Neural cell (in vitro differentiated cells): ENCODE data around the gene MEIS1. TPM values are rescaled to one million over a fixed set of nuclear protein-coding genes. Genes with fewer than 3 reads are reported as not detected.

ENCODE experiments used
- H2AFZ ChIP-seq: fragments of 200-600, 300-800 bp; sonication (generic), shearing (Covaris generic); 2 replicates; pipeline ENCODE4 v1.6.0; 2014; ENCODE audit warnings: low read depth, mild to moderate bottlenecking, antibody characterized with exemption, low read length, moderate library complexity
- H3F3A ChIP-seq: fragments of 200-600 bp; shearing (Covaris generic); 2 replicates; pipeline ENCODE4 v1.6.1; 2016; ENCODE audit warnings: mild to moderate bottlenecking, moderate library complexity, mixed read lengths, antibody characterized with exemption, low read length; ENCODE audit not compliant: insufficient read depth, poor library complexity, severe bottlenecking
- H3K27ac ChIP-seq: fragments of 200-600, 300-800 bp; sonication (generic), shearing (Covaris generic); 2 replicates; pipeline ENCODE4 v1.5.1; 2014; ENCODE audit warnings: mild to moderate bottlenecking, low read length, moderate library complexity
- H3K27me3 ChIP-seq: fragments of 300-800, 200-600 bp; sonication (generic), shearing (Covaris generic); 2 replicates; pipeline ENCODE4 v1.6.0; 2014; ENCODE audit warnings: mild to moderate bottlenecking, low read depth, low read length, moderate library complexity; ENCODE audit not compliant: insufficient read depth
- H3K36me3 ChIP-seq: fragments of 300-800, 200-600 bp; sonication (generic), shearing (Covaris generic); 2 replicates; pipeline ENCODE4 v1.5.1; 2014; ENCODE audit warnings: mild to moderate bottlenecking, antibody characterized with exemption, low read length, moderate library complexity; ENCODE audit not compliant: insufficient read depth
- H3K4me2 ChIP-seq: fragments of 300-800, 200-600 bp; sonication (generic), shearing (Covaris generic); 2 replicates; pipeline ENCODE4 v1.6.0; 2014; ENCODE audit warnings: mild to moderate bottlenecking, low read length
- H3K4me3 ChIP-seq: fragments of 300-800, 200-600 bp; sonication (generic), shearing (Covaris generic); 2 replicates; pipeline ENCODE4 v1.5.1; 2014; ENCODE audit warnings: mild to moderate bottlenecking, low read length, moderate library complexity
- H3K79me2 ChIP-seq: fragments of 200-600 bp; shearing (Covaris generic); replicated peaks from 2 replicates; pipeline ENCODE4 v1.6.0; 2014; ENCODE audit warnings: mild to moderate bottlenecking, low read length, moderate library complexity; ENCODE audit not compliant: insufficient read depth
- H3K9ac ChIP-seq: fragments of 300-800, 200-600 bp; sonication (generic), shearing (Covaris generic); 2 replicates; pipeline ENCODE4 v1.6.1; 2016; ENCODE audit warnings: mild to moderate bottlenecking, low read length, mixed read lengths
- H3K9me2 ChIP-seq: fragments of 200-600 bp; shearing (Covaris generic); 2 replicates; pipeline ENCODE4 v1.6.1; 2016; ENCODE audit warnings: mild to moderate bottlenecking, low read length, mixed read lengths; ENCODE audit not compliant: insufficient read depth
- H3K9me3 ChIP-seq: fragments of 200-600, 300-800 bp; sonication (generic), shearing (Covaris generic); 2 replicates; pipeline ENCODE4 v1.6.1; 2016; ENCODE audit warnings: mild to moderate bottlenecking, mixed run types, low read length, moderate library complexity, mixed read lengths
- H4K20me1 ChIP-seq: fragments of 200-600 bp; shearing (Covaris generic); 2 replicates; pipeline ENCODE4 v1.6.1; 2016; ENCODE audit warnings: mild to moderate bottlenecking, mixed run types; ENCODE audit not compliant: insufficient read depth
- CTCF ChIP-seq: fragments of 450-650 bp; IDR thresholded peaks from 2 replicates; pipeline ENCODE4 v1.5.1; 2014; ENCODE audit warnings: antibody characterized with exemption, mild to moderate bottlenecking, moderate library complexity; ENCODE audit not compliant: poor library complexity, severe bottlenecking
- EP300 ChIP-seq: fragments of 450-650 bp; conservative IDR thresholded peaks from 2 replicates; pipeline ENCODE4 v1.6.1; 2014; ENCODE audit warnings: antibody characterized with exemption, mild to moderate bottlenecking, moderate library complexity; ENCODE audit not compliant: poor library complexity, severe bottlenecking
- EZH2 ChIP-seq: fragments of 200-600, 300-800 bp; shearing (Covaris generic), sonication (generic); IDR thresholded peaks from 2 replicates; pipeline ENCODE4 v1.6.1; 2014; ENCODE audit warnings: antibody characterized with exemption, low read length, borderline replicate concordance, mild to moderate bottlenecking; ENCODE audit not compliant: insufficient read depth, poor library complexity, severe bottlenecking
- MXI1 ChIP-seq: fragments of 450-650 bp; conservative IDR thresholded peaks from 2 replicates; pipeline ENCODE4 v1.6.1; 2014; ENCODE audit warnings: antibody characterized with exemption, mild to moderate bottlenecking; ENCODE audit not compliant: poor library complexity, severe bottlenecking
- POLR2AphosphoS5 ChIP-seq: IDR thresholded peaks from 2 replicates; pipeline ENCODE4 v1.6.1; 2012
- RAD21 ChIP-seq: fragments of 450-650 bp; conservative IDR thresholded peaks from 2 replicates; pipeline ENCODE4 v1.6.1; 2014; ENCODE audit warnings: antibody characterized with exemption, mild to moderate bottlenecking, moderate library complexity
- REST ChIP-seq: IDR thresholded peaks from 2 replicates; pipeline ENCODE4 v1.6.1; 2012; ENCODE audit warnings: borderline replicate concordance
- SMC3 ChIP-seq: fragments of 450-650 bp; conservative IDR thresholded peaks from 2 replicates; pipeline ENCODE4 v1.6.1; 2014; ENCODE audit warnings: antibody characterized with exemption, mild to moderate bottlenecking, moderate library complexity; ENCODE audit not compliant: poor library complexity
- TAF1 ChIP-seq: IDR thresholded peaks from 2 replicates; pipeline ENCODE4 v1.6.1; 2012; ENCODE audit warnings: low read depth
- polyA plus RNA-seq: library from polyadenylated mRNA; depleted of rRNA; stranded (reverse); fragments of >200 nt; gene quantifications from 2 replicates; pipeline ENCODE4 v1.2.3, GENCODE V29; 2014

MEIS1 gene
- polyA plus RNA-seq, 1 donor from 2014 or later: 46.5 TPM

GRCh38 chr2:66602341-66602740 lies 167.4 kb downstream of the MEIS1 start:
- no peaks in the 10 kb centered on the region for H3K9me3 ChIP-seq
- no peaks in the 10 kb centered on the region for H3F3A ChIP-seq
- H3K36me3 ChIP-seq: no peaks in the 10 kb centered on the region
- H2AFZ ChIP-seq: no peak overlapping the region
- H3K27ac ChIP-seq: no peak overlapping the region
- TF ChIP-seq TAF1 (no peak), EZH2 (no peak), POLR2AphosphoS5 (no peak), EP300 (no peak), MXI1 (no peak), REST (no peak), CTCF (no peak), RAD21 (no peak), SMC3 (no peak)
- H3K79me2 ChIP-seq: no peaks in the 10 kb centered on the region
- H3K4me3 ChIP-seq: no peak overlapping the region
- no peaks in the 10 kb centered on the region for H3K27me3 ChIP-seq
- no peaks in the 10 kb centered on the region for H4K20me1 ChIP-seq
- no peaks in the 10 kb centered on the region for H3K9me2 ChIP-seq
- H3K4me2 ChIP-seq: no peak overlapping the region
- no peak overlapping the region for H3K9ac ChIP-seq

GRCh38 chr2:66604326-66604725 lies 169.4 kb downstream of the MEIS1 start:
- H3F3A ChIP-seq: no peaks in the 10 kb centered on the region
- no peaks in the 10 kb centered on the region for H3K9me3 ChIP-seq
- no peaks in the 10 kb centered on the region for H3K9me2 ChIP-seq
- no peaks in the 10 kb centered on the region for H3K27me3 ChIP-seq
- no peaks in the 10 kb centered on the region for H4K20me1 ChIP-seq
- no peak overlapping the region for H3K9ac ChIP-seq
- H3K27ac ChIP-seq: no peak overlapping the region
- no peaks in the 10 kb centered on the region for H3K36me3 ChIP-seq
- H3K4me2 ChIP-seq: no peak overlapping the region
- H3K79me2 ChIP-seq: no peaks in the 10 kb centered on the region
- H3K4me3 ChIP-seq: no peak overlapping the region
- no peak for TF ChIP-seq EP300
- TF ChIP-seq SMC3: no peak
- no peak for TF ChIP-seq EZH2
- no peak for TF ChIP-seq REST
- TF ChIP-seq TAF1: no peak
- TF ChIP-seq RAD21: no peak
- no peak for TF ChIP-seq CTCF
- no peak for TF ChIP-seq MXI1
- no peak for TF ChIP-seq POLR2AphosphoS5
- H2AFZ ChIP-seq: no peak overlapping the region
